Sigmoid colon (tissue), 7 donors: ENCODE results near the gene GLS. TPM values are rescaled to one million over a fixed set of nuclear protein-coding genes. Genes with fewer than 3 reads are reported as not detected.
"Not testable (repeated sequence)": the region's sequence is repeated elsewhere in the genome, so short reads cannot be mapped to it uniquely, and the experiment has no call there.

Source experiments
- DNase-seq: peaks from one replicate; pipeline ENCODE4 v3.0.0-alpha.2; 2019
- H3K27ac ChIP-seq, 4 donors: fragments of 200-600 bp; sonication (generic); one replicate each; pipeline ENCODE4 v1.5.1; 2016 to 2019; ENCODE audit warnings: mild to moderate bottlenecking in 1 of 4
- H3K27me3 ChIP-seq, 3 donors: fragments of 200-600 bp; sonication (generic); one replicate each; pipeline ENCODE4 v1.5.1; 2019; ENCODE audit warnings: mild to moderate bottlenecking in 1 of 3
- H3K36me3 ChIP-seq, 4 donors: fragments of 200-600 bp; sonication (generic); one replicate each; pipeline ENCODE4 v1.5.1; 2016 to 2019
- H3K4me1 ChIP-seq, 4 donors: fragments of 200-600 bp; sonication (generic); one replicate each; pipeline ENCODE4 v1.5.1; 2017 to 2019
- H3K4me3 ChIP-seq, 4 donors: fragments of 200-600 bp; sonication (generic); one replicate each; pipeline ENCODE4 v1.5.1; 2017 to 2019; ENCODE audit warnings: mild to moderate bottlenecking in 2 of 4, moderate library complexity in 1 of 4
- H3K9me3 ChIP-seq, 4 donors: fragments of 200-600 bp in 3 of 4; sonication (generic) in 3 of 4; one replicate each; pipeline versions ENCODE4 v1.5.1 to v1.6.1; 2013 to 2019
- EP300 ChIP-seq, 4 donors: sonication (generic); formaldehyde crosslinking; IDR thresholded peaks; one replicate each; pipeline ENCODE4 v1.6.1; 2017; ENCODE audit warnings: antibody characterized with exemption in 4 of 4
- POLR2A ChIP-seq, 2 donors: fragments of 450-650 bp; IDR thresholded peaks; one replicate each; pipeline ENCODE4 v1.6.1; 2016; ENCODE audit warnings: antibody characterized with exemption in 2 of 2, mild to moderate bottlenecking in 2 of 2, moderate library complexity in 2 of 2
- POLR2AphosphoS5 ChIP-seq, 4 donors: sonication (generic); formaldehyde crosslinking; IDR thresholded peaks; one replicate each; pipeline ENCODE4 v1.6.1; 2017; ENCODE audit warnings: antibody characterized with exemption in 4 of 4
- WGBS, 2 donors: extraction: QIAGEN DNeasy Blood & Tissue Kit; methylation state at CpG; one replicate each; pipeline ENCODE4 v1.1.7; 2013; 5-methylcytosine and 5-hydroxymethylcytosine counted together
- intact Hi-C: fragments of 100-400 bp; cut with DNase I; formaldehyde crosslinking; loops from one replicate; pipeline ENCODE4 v1.15.1; 2023
- polyA plus RNA-seq, 3 donors: library from polyadenylated mRNA; stranded (reverse); fragments of 200-250 nt; gene quantifications; one replicate each; pipeline ENCODE4 v1.2.3, GENCODE V29; 2013
- total RNA-seq, 4 donors: library from RNA; depleted of rRNA; stranded (reverse); fragments of >200 nt; gene quantifications; one replicate each; pipeline ENCODE4 v1.1.0, GENCODE V29; 2016
- TF ChIP-seq, protein P1 (sequence below), 4 experiments: fragments of 450-650 bp in 3 of 4; fragments of 200-600 bp in 1 of 4; IDR thresholded peaks; one replicate each; pipeline ENCODE4 v1.5.1; 2016 to 2019; ENCODE audit warnings: antibody characterized with exemption in 4 of 4, mild to moderate bottlenecking in 3 of 4, moderate library complexity in 2 of 4
- donor health status: healthy with polysubstance abuse.
- donor health status: Bipolar disorder and iron deficiency.
- donor health status: healthy.

Gene GLS
- total and polyA plus RNA-seq, 7 donors: 15.0 to 139 (median 87.1) TPM

DNA sequence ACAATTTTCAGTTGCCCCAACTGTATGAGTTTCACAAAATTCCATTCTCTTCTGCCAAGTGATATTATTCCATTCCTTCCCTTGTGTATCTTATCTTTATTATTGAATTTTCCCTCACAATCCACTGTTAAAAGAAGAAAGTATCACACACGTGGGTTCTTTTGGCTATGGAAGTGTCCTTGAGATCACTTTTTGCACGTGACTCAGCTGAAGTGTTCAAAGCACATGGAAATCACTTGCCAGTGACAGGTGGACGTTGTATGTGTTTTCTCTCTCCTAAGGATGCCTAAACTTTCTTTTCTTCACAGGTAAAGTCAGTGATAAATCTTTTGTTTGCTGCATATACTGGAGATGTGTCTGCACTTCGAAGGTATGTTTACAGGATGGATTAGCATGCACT is 72.6 kb downstream of the GLS start:
- Histone ChIP-seq H3K4me3 (no peak overlapping the region), H3K4me1 (peaks cover 0 to 6% (median 3%) of the 10 kb centered on the region in 4 donors), H3K9me3 (no peaks in the 10 kb centered on the region), H3K36me3 (no peaks in the 10 kb centered on the region), H3K27ac (no peak overlapping the region), H3K27me3 (no peaks in the 10 kb centered on the region)
- WGBS, 2 donors: 68 to 79% methylated on average over 4 of the region's 4 CpGs
- no peak for DNase-seq
- intact Hi-C loops: no loop called here
- TF ChIP-seq, protein P1, sequence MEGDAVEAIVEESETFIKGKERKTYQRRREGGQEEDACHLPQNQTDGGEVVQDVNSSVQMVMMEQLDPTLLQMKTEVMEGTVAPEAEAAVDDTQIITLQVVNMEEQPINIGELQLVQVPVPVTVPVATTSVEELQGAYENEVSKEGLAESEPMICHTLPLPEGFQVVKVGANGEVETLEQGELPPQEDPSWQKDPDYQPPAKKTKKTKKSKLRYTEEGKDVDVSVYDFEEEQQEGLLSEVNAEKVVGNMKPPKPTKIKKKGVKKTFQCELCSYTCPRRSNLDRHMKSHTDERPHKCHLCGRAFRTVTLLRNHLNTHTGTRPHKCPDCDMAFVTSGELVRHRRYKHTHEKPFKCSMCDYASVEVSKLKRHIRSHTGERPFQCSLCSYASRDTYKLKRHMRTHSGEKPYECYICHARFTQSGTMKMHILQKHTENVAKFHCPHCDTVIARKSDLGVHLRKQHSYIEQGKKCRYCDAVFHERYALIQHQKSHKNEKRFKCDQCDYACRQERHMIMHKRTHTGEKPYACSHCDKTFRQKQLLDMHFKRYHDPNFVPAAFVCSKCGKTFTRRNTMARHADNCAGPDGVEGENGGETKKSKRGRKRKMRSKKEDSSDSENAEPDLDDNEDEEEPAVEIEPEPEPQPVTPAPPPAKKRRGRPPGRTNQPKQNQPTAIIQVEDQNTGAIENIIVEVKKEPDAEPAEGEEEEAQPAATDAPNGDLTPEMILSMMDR (IDR thresholded peaks at IDR 0.05): no peak
- TF ChIP-seq EP300 (IDR thresholded peaks at IDR 0.05) (no peak), POLR2AphosphoS5 (IDR thresholded peaks at IDR 0.05) (no peak), POLR2A (IDR thresholded peaks at IDR 0.05) (no peak)

DNA sequence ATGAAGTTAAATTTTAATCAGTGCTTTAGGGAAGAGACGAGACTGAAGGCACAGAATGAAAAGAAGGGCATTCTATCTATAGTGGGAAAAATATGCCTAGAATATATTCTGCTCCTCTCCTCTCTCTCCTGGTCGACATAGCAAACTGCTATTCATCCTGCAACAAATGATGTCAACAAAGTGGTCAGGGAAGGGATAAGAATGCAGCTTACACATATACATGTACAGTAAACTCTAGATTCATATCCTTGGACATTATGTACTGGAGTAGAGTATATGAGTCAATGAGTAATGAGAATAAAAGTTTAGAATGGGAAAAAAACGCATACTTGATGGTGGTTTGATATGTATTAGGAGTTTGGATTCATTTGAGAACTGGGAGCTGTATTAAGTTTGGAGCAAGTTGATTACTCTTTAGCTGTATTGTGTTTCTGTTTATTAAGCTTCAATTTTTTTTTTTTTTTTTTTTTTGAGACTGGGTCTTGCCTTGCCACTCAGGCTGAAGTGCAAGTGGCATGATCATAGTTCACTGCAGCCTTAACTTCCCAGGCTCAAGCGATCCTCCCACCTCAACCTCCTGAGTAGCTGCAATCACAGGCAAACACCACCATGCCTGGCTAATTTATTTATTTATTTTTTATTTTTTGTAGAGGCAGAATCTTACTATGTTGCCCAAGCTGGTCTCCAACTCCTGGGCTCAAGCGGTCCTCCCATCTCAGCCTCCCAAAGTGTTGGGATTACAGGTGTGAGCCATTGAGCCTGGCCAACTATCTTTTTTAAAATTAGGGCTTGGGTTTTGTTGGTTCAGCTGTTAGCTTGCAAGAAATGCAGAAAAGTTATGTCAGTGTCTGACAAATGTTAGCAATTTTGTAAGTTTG is 79.5 kb downstream of the GLS start:
- Histone ChIP-seq H3K36me3 (peaks cover 0 to 45% (median 4%) of the 10 kb centered on the region in 4 donors), H3K9me3 (no peaks in the 10 kb centered on the region), H3K27me3 (no peaks in the 10 kb centered on the region), H3K4me1 (no peaks in the 10 kb centered on the region), H3K27ac (no peak overlapping the region), H3K4me3 (no peak overlapping the region)
- 81 to 85% methylated on average over 5 of the region's 5 CpGs for WGBS, 2 donors
- no peak for TF ChIP-seq POLR2AphosphoS5 (IDR thresholded peaks at IDR 0.05)
- no peak for TF ChIP-seq EP300 (IDR thresholded peaks at IDR 0.05)
- no peak for TF ChIP-seq POLR2A (IDR thresholded peaks at IDR 0.05)
- TF ChIP-seq, protein P1 (IDR thresholded peaks at IDR 0.05): no peak
- intact Hi-C loops: no loop called here
- DNase-seq: no peak

DNA sequence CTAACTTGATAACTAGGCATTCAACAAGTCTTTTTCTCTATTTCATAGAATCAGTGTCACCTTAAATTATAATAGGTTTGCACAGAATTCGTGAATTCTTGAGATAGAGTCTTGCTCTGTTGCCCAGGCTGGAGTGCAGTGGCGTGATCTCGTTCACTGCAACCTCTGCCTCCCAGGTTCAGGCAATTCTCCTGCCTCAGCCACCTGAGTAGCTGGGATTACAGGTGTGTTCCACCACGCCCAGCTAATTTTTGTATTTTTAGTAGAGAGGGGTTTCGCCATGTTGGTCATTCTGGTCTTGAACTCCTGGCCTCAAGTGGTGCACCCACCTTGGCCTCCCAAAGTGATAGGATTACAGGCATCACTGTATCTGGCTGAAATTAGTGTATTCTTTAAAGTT is 80.5 kb downstream of the GLS start:
- H3K27ac ChIP-seq, intact Hi-C loops, H3K9me3 ChIP-seq, H3K4me3 ChIP-seq, DNase-seq, H3K4me1 ChIP-seq, H3K27me3 ChIP-seq: not testable (repeated sequence)
- peaks cover 0 to 54% (median 10%) of the 10 kb centered on the region in 4 donors for H3K36me3 ChIP-seq
- 97 to 98% methylated on average over 5 of the region's 5 CpGs for WGBS, 2 donors

DNA sequence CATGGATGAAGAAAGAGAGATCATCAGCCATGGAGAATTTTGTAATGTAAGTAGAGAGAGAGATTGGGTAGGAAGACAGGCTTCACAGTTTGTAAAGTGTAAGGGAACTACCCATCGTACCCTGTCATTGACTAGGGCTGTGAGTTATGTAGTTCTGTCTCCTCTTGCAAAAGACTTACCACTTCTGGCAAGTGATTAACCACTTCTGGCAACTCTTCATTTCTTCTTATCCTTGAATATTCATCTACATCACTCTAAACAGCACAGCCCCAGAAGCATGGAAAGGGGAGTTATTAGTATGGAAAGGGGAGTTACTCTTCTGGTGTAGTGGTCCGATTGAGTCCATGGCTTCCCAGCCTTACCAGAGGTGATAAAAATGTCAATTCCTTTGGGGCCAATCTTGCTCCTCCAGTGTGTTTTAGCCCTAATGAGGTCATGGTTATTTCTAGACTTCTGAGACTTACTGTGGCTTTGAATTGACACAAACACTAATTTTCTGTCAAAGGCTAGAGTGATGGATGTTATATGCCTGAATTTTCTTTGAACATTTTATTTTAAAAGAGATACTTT is 81.4 kb downstream of the GLS start:
- no peak overlapping the region for H3K4me3 ChIP-seq
- no peak for DNase-seq
- H3K9me3 ChIP-seq: no peaks in the 10 kb centered on the region
- no peaks in the 10 kb centered on the region for H3K4me1 ChIP-seq
- 85 to 96% methylated on average over 2 of the region's 2 CpGs for WGBS, 2 donors
- intact Hi-C loops: no loop called here
- no peaks in the 10 kb centered on the region for H3K27me3 ChIP-seq
- TF ChIP-seq POLR2A (IDR thresholded peaks at IDR 0.05): no peak
- TF ChIP-seq, protein P1 (IDR thresholded peaks at IDR 0.05): no peak
- TF ChIP-seq EP300 (IDR thresholded peaks at IDR 0.05): no peak
- TF ChIP-seq POLR2AphosphoS5 (IDR thresholded peaks at IDR 0.05): no peak
- no peak overlapping the region for H3K27ac ChIP-seq
- peaks cover 0 to 60% (median 11%) of the 10 kb centered on the region in 4 donors for H3K36me3 ChIP-seq

DNA sequence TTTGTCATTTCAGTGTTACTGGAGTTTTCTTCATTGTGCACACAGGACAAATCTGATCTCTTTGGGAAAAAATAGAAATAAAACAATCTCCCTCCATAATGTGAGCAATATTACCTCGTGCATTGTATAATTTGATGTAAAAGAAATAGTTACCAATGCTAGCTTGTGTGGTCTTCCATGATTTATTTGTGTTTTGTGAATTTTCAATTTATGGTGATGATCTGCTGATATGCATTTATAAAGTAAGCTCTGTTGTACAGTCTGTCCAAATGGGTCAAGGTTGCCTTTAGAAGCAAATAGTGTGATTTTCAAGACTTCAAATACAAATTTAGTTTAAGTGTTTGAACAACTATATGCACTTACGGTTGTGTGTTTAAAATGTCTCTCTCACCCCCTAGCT is 82.5 kb downstream of the GLS start:
- WGBS, 2 donors: 92% methylated on average over 2 of the region's 2 CpGs
- Histone ChIP-seq H3K27ac (no peak overlapping the region), H3K36me3 (peaks cover 0 to 70% (median 11%) of the 10 kb centered on the region in 4 donors), H3K4me1 (no peaks in the 10 kb centered on the region), H3K27me3 (no peaks in the 10 kb centered on the region), H3K9me3 (no peaks in the 10 kb centered on the region), H3K4me3 (no peak overlapping the region)
- TF ChIP-seq POLR2A (IDR thresholded peaks at IDR 0.05): no peak
- TF ChIP-seq, protein P1 (IDR thresholded peaks at IDR 0.05): no peak
- TF ChIP-seq EP300 (IDR thresholded peaks at IDR 0.05): no peak
- TF ChIP-seq POLR2AphosphoS5 (IDR thresholded peaks at IDR 0.05): no peak
- no peak for DNase-seq
- intact Hi-C loops: no loop called here
